Glutamatergic neuron (in vitro differentiated cells): Measurements from ENCODE around the gene SLITRK4. TPM values are rescaled to one million over a fixed set of nuclear protein-coding genes. Genes with fewer than 3 reads are reported as not detected.

Source experiments
- DNase-seq: peaks from one replicate; pipeline ENCODE4 v3.0.0; 2022
- H3K27ac Mint-ChIP-seq: one replicate; pipeline ENCODE4 v1.8.0; 2020; ENCODE audit warnings: mild to moderate bottlenecking, mixed read lengths, inconsistent platforms; ENCODE audit not compliant: unreplicated experiment
- H3K27me3 Mint-ChIP-seq: one replicate; pipeline ENCODE4 v1.8.0; 2020; ENCODE audit warnings: mild to moderate bottlenecking, moderate library complexity, mixed read lengths, inconsistent platforms; ENCODE audit not compliant: unreplicated experiment
- H3K36me3 Mint-ChIP-seq: one replicate; pipeline ENCODE4 v1.8.0; 2020; ENCODE audit warnings: mild to moderate bottlenecking, mixed read lengths, inconsistent platforms; ENCODE audit not compliant: unreplicated experiment
- H3K4me1 Mint-ChIP-seq: one replicate; pipeline ENCODE4 v1.8.0; 2020; ENCODE audit warnings: mild to moderate bottlenecking, low read depth, mixed read lengths, inconsistent platforms; ENCODE audit not compliant: unreplicated experiment
- H3K4me3 Mint-ChIP-seq: one replicate; pipeline ENCODE4 v1.8.0; 2020; ENCODE audit warnings: mild to moderate bottlenecking, mixed read lengths, inconsistent platforms; ENCODE audit not compliant: unreplicated experiment
- H3K9me3 Mint-ChIP-seq: one replicate; pipeline ENCODE4 v1.8.0; 2020; ENCODE audit warnings: mild to moderate bottlenecking, moderate library complexity, mixed read lengths, inconsistent platforms; ENCODE audit not compliant: unreplicated experiment
- CTCF ChIP-seq: fragments of 200-600 bp; sonication (generic); IDR thresholded peaks from one replicate; pipeline ENCODE4 v1.5.0; 2021; ENCODE audit not compliant: partially characterized antibody, unreplicated experiment
- total RNA-seq: library from RNA; stranded (reverse); fragmentation: NEBNext Ultra II Directional; extraction: Animal tissue kit (Norgen Biotek cat#: 25700); gene quantifications from one replicate; pipeline ENCODE4 v1.2.1, GENCODE V29; 2021; ENCODE audit not compliant: unreplicated experiment

Gene SLITRK4
- total RNA-seq, 1 donor from 2014 or later: 0.64 TPM

- Mint-ChIP-seq H3K4me3 (no peak overlapping the region), H3K27ac (no peak overlapping the region), H3K9me3 (no peaks in the 10 kb centered on the region), H3K27me3 (no peaks in the 10 kb centered on the region), H3K36me3 (no peaks in the 10 kb centered on the region), H3K4me1 (no peaks in the 10 kb centered on the region)
- no peak for TF ChIP-seq CTCF
- DNase-seq: no peak
Measured at GRCh38 chrX:143581240-143581639, 54.7 kb downstream of the SLITRK4 start.

GRCh38 chrX:143580266-143580665 is 55.6 kb downstream of the SLITRK4 start:
- H3K4me1 Mint-ChIP-seq: no peaks in the 10 kb centered on the region
- no peaks in the 10 kb centered on the region for H3K36me3 Mint-ChIP-seq
- no peaks in the 10 kb centered on the region for H3K27me3 Mint-ChIP-seq
- no peaks in the 10 kb centered on the region for H3K9me3 Mint-ChIP-seq
- TF ChIP-seq CTCF: no peak
- H3K27ac Mint-ChIP-seq: no peak overlapping the region
- DNase-seq: no peak
- H3K4me3 Mint-ChIP-seq: no peak overlapping the region

Other genes with a start within 250 kb of the SLITRK4 start
- gene SPANXN3, start 118.6 kb downstream of the SLITRK4 start, total RNA-seq: not detected
- not detected for gene SPANXN2, start 84.7 kb upstream of the SLITRK4 start, total RNA-seq
- not detected for gene UBE2NL, start 248.0 kb upstream of the SLITRK4 start, total RNA-seq